Right lobe of liver (tissue), 6 donors: ENCODE data around the gene PLGRKT. TPM values are rescaled to one million over a fixed set of nuclear protein-coding genes. Genes with fewer than 3 reads are reported as not detected.
A peak's percentile ranks its signal among the peaks of the same experiment; 100 is the strongest.

Source experiments
- ATAC-seq, 4 donors: fragments of 200-7000 bp; cut with Tn5 transposase; one replicate each; pipeline ENCODE4 v1.9.1; 2020; ENCODE audit warnings: mild to moderate bottlenecking in 4 of 4, moderate library complexity in 4 of 4
- DNase-seq, 3 donors: peaks; one replicate each; pipeline ENCODE4 v3.0.0-alpha.2; 2020
- H3K27ac ChIP-seq, 3 donors: fragments of 200-600 bp; one replicate each; pipeline ENCODE4 v1.8.0; 2022
- H3K27me3 ChIP-seq, 2 donors: fragments of 200-600 bp; one replicate each; pipeline ENCODE4 v1.8.0; 2022
- H3K36me3 ChIP-seq, 4 donors: fragments of 200-600 bp; sonication (generic) in 1 of 4; one replicate each; pipeline versions ENCODE4 v1.5.1 to v1.8.0; 2017 to 2022; ENCODE audit warnings: control low read depth in 1 of 4
- H3K4me1 ChIP-seq, 4 donors: fragments of 200-600 bp; sonication (generic) in 1 of 4; one replicate each; pipeline versions ENCODE4 v1.5.1 to v1.8.0; 2017 to 2022; ENCODE audit warnings: control low read depth in 1 of 4
- H3K4me3 ChIP-seq, 3 donors: fragments of 200-600 bp; one replicate each; pipeline ENCODE4 v1.8.0; 2022
- H3K9me3 ChIP-seq, 4 donors: fragments of 200-600 bp; sonication (generic) in 1 of 4; one replicate each; pipeline versions ENCODE4 v1.5.1 to v1.8.0; 2017 to 2022; ENCODE audit warnings: control low read depth in 1 of 4
- POLR2A ChIP-seq: fragments of 450-650 bp; IDR thresholded peaks from one replicate; pipeline ENCODE4 v1.6.1; 2017; ENCODE audit warnings: antibody characterized with exemption, mild to moderate bottlenecking
- WGBS: methylation state at CpG from one replicate; pipeline ENCODE4 v1.1.6; 2018; ENCODE audit warnings: low coverage, low lambda C conversion rate; ENCODE audit not compliant: insufficient coverage; ENCODE audit errors: missing lambda C conversion rate; 5-methylcytosine and 5-hydroxymethylcytosine counted together
- intact Hi-C, 2 donors: fragments of 100-400 bp; cut with DNase I; formaldehyde crosslinking; loops; one replicate each; pipeline versions ENCODE4 v1.11.2 to v1.14.1; 2022
- total RNA-seq, 6 experiments: library from RNA; depleted of rRNA in 2 of 6; stranded (reverse); fragments of >200 nt in 2 of 6; fragmentation: NEBNext Ultra II Directional in 3 of 6; extraction: Animal tissue kit (Norgen Biotek cat#: 25700) in 3 of 6; gene quantifications; one replicate each; pipeline versions ENCODE4 v1.1.0 to v1.2.4, GENCODE V29; 2016 to 2023
- TF ChIP-seq, protein P1 (sequence below), 4 donors: fragments of 200-600 bp in 3 of 4; fragments of 450-650 bp in 1 of 4; IDR thresholded peaks; one replicate each; pipeline versions ENCODE4 v1.5.1 to v1.8.0; 2016 to 2022; ENCODE audit warnings: antibody characterized with exemption in 4 of 4, mild to moderate bottlenecking in 2 of 4
- donor health status: DM: no; HTN: yes; CAD: no.
- donor health status: DM: no; HTN: no; CAD: no.
- donor health status: DM: no; HTN: no; CAD: no.
- donor health status: DM: no; HTN: yes; CAD: no.
- donor health status: DM: no; HTN: yes; CAD: no.

The PLGRKT gene
- total RNA-seq, 6 experiments from 2014 or later, result 7.3 to 14.4 (median 11.4) TPM

DNA sequence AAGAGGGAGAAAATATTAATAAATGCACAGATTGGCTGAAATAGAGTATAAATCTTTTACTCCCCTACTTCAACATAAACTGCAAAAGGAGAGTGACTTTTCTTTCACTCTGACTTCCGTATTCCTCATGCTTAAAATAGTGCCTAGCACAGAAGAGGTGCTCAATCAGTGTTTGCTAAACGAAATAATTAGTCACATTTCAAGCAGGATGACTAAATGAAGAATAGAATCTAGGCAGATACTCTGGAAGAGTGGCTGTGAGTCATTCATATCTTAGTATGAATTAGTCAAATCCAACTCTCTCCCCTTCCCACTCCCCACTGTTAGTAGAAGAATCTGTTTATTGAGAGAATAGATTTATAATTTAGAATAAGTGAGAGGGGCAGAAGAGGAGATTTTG lies 17.5 kb upstream of the PLGRKT start:
- intact Hi-C loops, result no loop called here
- no peak for DNase-seq
- no peak for ATAC-seq
- Histone ChIP-seq H3K9me3 (no peaks in the 10 kb centered on the region), H3K4me3 (no peak overlapping the region), H3K27me3 (no peaks in the 10 kb centered on the region), H3K36me3 (peaks cover 0 to 5% (median 0%) of the 10 kb centered on the region in 4 donors), H3K4me1 (peaks cover 0 to 6% (median 0%) of the 10 kb centered on the region in 4 donors), H3K27ac (no peak overlapping the region)
- WGBS, result 39% methylated on average over 2 of the region's 2 CpGs
- TF ChIP-seq, protein P1, sequence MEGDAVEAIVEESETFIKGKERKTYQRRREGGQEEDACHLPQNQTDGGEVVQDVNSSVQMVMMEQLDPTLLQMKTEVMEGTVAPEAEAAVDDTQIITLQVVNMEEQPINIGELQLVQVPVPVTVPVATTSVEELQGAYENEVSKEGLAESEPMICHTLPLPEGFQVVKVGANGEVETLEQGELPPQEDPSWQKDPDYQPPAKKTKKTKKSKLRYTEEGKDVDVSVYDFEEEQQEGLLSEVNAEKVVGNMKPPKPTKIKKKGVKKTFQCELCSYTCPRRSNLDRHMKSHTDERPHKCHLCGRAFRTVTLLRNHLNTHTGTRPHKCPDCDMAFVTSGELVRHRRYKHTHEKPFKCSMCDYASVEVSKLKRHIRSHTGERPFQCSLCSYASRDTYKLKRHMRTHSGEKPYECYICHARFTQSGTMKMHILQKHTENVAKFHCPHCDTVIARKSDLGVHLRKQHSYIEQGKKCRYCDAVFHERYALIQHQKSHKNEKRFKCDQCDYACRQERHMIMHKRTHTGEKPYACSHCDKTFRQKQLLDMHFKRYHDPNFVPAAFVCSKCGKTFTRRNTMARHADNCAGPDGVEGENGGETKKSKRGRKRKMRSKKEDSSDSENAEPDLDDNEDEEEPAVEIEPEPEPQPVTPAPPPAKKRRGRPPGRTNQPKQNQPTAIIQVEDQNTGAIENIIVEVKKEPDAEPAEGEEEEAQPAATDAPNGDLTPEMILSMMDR (IDR thresholded peaks at IDR 0.05), result no peak
- no peak for TF ChIP-seq POLR2A

DNA sequence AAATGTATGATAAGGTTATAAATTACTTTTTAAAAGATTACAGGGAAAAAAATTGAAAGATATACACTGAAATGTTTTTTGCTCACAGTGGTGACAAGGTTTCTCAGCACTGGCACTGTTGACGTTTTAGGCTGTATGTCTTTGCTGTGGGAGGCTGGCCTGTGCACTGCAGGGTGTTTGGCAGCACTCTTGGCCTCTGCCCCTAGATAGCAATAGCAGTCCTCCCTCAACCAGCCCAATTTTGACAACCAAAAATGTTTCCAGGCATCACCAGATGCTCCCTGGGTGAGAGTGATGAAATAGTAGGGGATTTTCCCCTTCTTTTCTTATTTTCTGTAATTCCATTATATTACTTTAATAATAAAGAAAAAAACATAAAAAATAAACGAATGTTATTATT lies 15.9 kb upstream of the PLGRKT start:
- intact Hi-C loops, result no loop called here
- Histone ChIP-seq H3K9me3 (no peaks in the 10 kb centered on the region), H3K27me3 (no peaks in the 10 kb centered on the region), H3K4me1 (peaks cover 0 to 6% (median 3%) of the 10 kb centered on the region in 4 donors), H3K36me3 (peaks cover 0 to 5% (median 0%) of the 10 kb centered on the region in 4 donors), H3K4me3 (no peak overlapping the region), H3K27ac (no peak overlapping the region)
- 53% methylated on average over 2 of the region's 2 CpGs for WGBS
- TF ChIP-seq POLR2A, result no peak
- TF ChIP-seq, protein P1 (IDR thresholded peaks at IDR 0.05), result no peak
- DNase-seq, result no peak
- ATAC-seq, result no peak

- no peaks in the 10 kb centered on the region for H3K27me3 ChIP-seq
- 85% methylated on average over 2 of the region's 2 CpGs for WGBS
- no peak for TF ChIP-seq POLR2A
- TF ChIP-seq, protein P1 (IDR thresholded peaks at IDR 0.05), result no peak
- DNase-seq (no peak), ATAC-seq (no peak)
- peaks cover 0 to 2% (median 0%) of the 10 kb centered on the region in 4 donors for H3K36me3 ChIP-seq
- no peak overlapping the region for H3K27ac ChIP-seq
- intact Hi-C loops, result no loop called here
- H3K4me1 ChIP-seq, result peaks cover 0 to 6% (median 3%) of the 10 kb centered on the region in 4 donors
- H3K4me3 ChIP-seq, result no peak overlapping the region
- no peaks in the 10 kb centered on the region for H3K9me3 ChIP-seq
Observed at GRCh38 chr9:5453004-5453403, 15.3 kb upstream of the PLGRKT start.

DNA sequence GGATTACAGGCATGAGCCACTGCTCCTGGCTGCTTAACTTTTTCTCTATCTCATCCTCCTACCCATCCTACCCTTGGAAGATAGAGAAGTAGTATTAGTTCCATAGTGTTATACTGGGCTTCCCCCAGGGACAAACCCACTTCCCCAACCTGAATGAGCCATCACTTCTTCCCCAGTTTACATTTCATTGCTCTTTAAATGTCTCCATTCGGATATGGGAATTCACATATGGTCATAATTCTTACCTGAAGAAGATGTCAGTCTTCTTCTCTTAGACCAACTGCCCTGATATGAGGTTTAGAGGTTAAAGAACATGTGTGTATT lies 14.5 kb upstream of the PLGRKT start:
- Histone ChIP-seq H3K4me3 (no peak overlapping the region), H3K9me3 (no peaks in the 10 kb centered on the region), H3K4me1 (peaks cover 0 to 6% (median 3%) of the 10 kb centered on the region in 4 donors), H3K36me3 (no peaks in the 10 kb centered on the region), H3K27me3 (no peaks in the 10 kb centered on the region), H3K27ac (no peak overlapping the region)
- WGBS, result 71% methylated on average over 1 of the region's 1 CpG
- ATAC-seq (no peak), DNase-seq (no peak)
- intact Hi-C loops, result no loop called here
- TF ChIP-seq POLR2A, result no peak

DNA sequence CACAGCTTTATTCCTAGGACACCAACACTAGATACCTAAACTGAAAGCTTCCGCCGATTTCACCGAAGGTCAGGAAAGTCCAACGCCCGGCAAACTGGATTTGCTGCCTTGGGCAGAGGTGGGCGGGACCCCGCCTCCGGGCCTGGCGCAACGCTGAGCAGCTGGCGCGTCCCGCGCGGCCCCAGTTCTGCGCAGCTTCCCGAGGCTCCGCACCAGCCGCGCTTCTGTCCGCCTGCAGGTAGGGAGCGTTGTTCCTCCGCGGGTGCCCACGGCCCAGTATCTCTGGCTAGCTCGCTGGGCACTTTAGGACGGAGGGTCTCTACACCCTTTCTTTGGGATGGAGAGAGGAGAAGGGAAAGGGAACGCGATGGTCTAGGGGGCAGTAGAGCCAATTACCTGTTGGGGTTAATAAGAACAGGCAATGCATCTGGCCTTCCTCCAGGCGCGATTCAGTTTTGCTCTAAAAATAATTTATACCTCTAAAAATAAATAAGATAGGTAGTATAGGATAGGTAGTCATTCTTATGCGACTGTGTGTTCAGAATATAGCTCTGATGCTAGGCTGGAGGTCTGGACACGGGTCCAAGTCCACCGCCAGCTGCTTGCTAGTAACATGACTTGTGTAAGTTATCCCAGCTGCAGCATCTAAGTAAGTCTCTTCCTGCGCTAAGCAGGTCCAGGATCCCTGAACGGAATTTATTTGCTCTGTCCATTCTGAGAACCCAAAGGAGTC lies 12.8 kb upstream of the PLGRKT start, which contains the start of gene CD274:
TSS of gene CD274 (plus strand) at position 184 of the 733 bp plus-strand sequence. CDS start 5,572 bp downstream, outside the sequence.
- peak; percentile 65 for TF ChIP-seq POLR2A
- TF ChIP-seq, protein P1 (IDR thresholded peaks at IDR 0.05), result peak; percentile 64 to 71 (median 66)
- intact Hi-C loops, result no loop called here
- WGBS, result 2% methylated on average over 36 of the region's 36 CpGs
- Histone ChIP-seq H3K4me1 (peaks cover 0 to 6% (median 3%) of the 10 kb centered on the region in 4 donors), H3K27me3 (no peaks in the 10 kb centered on the region), H3K36me3 (no peaks in the 10 kb centered on the region), H3K4me3 (peak within 1 kb of the TSS; percentile 46 to 62 (median 55)), H3K9me3 (no peaks in the 10 kb centered on the region), H3K27ac (peak within 1 kb of the TSS; percentile 82 to 93 (median 85))
- DNase-seq, result peak; percentile 96 to 97 (median 97)
- ATAC-seq, result peak; percentile 99 to 100 (median 100)
